Measurements from ENCODE around the gene MYH14. TPM values are rescaled to one million over a fixed set of nuclear protein-coding genes. Genes with fewer than 3 reads are reported as not detected.
"Not testable (repeated sequence)": the region's sequence is repeated elsewhere in the genome, so short reads cannot be mapped to it uniquely, and the experiment has no call there.

Gene MYH14
- total RNA-seq, 1 donor from 2014 or later, result not detected

DNA sequence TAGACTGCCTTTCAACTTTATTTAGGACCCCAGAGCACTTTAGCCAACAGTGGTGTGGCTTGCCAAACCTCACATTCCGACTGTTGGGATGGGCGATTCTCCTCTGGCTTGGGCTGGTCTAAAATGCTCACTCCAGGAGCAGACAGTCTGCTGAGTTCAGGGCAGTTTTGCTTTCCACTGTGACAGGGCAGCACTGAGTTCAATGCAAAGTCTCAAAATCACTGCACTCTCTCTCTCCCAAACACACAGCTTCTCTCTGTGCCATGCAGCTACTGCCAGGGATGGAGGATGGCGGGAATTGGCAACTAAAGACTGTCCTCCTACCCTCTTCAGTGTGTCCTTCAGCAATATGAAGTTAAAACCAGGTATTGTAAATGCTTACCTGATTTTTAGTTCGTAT lies 148.8 kb downstream of the MYH14 start:
- H3K36me3 Mint-ChIP-seq (ENCODE audit: low read depth, unreplicated experiment), result peaks cover 2% of the 10 kb centered on the region
- no peaks in the 10 kb centered on the region for H3K4me1 Mint-ChIP-seq (ENCODE audit: unreplicated experiment)
- TF ChIP-seq, protein P1, sequence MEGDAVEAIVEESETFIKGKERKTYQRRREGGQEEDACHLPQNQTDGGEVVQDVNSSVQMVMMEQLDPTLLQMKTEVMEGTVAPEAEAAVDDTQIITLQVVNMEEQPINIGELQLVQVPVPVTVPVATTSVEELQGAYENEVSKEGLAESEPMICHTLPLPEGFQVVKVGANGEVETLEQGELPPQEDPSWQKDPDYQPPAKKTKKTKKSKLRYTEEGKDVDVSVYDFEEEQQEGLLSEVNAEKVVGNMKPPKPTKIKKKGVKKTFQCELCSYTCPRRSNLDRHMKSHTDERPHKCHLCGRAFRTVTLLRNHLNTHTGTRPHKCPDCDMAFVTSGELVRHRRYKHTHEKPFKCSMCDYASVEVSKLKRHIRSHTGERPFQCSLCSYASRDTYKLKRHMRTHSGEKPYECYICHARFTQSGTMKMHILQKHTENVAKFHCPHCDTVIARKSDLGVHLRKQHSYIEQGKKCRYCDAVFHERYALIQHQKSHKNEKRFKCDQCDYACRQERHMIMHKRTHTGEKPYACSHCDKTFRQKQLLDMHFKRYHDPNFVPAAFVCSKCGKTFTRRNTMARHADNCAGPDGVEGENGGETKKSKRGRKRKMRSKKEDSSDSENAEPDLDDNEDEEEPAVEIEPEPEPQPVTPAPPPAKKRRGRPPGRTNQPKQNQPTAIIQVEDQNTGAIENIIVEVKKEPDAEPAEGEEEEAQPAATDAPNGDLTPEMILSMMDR (IDR thresholded peaks at IDR 0.05; ENCODE audit: unreplicated experiment), result no peak
- H3K9me3 Mint-ChIP-seq (ENCODE audit: unreplicated experiment), result peaks cover 19% of the 10 kb centered on the region
- no peak overlapping the region for H3K27ac Mint-ChIP-seq (ENCODE audit: unreplicated experiment)
- H3K4me3 Mint-ChIP-seq (ENCODE audit: unreplicated experiment), result no peak overlapping the region
- DNase-seq (ENCODE audit: low spot score), result no peak
- H3K27me3 Mint-ChIP-seq (ENCODE audit: unreplicated experiment), result peaks cover 7% of the 10 kb centered on the region

GRCh38 chr19:50353487-50353880 lies 150.1 kb downstream of the MYH14 start:
- not testable (repeated sequence) for DNase-seq (ENCODE audit: low spot score); H3K4me1 Mint-ChIP-seq (ENCODE audit: unreplicated experiment); H3K4me3 Mint-ChIP-seq (ENCODE audit: unreplicated experiment); H3K27ac Mint-ChIP-seq (ENCODE audit: unreplicated experiment); H3K36me3 Mint-ChIP-seq (ENCODE audit: low read depth, unreplicated experiment); H3K27me3 Mint-ChIP-seq (ENCODE audit: unreplicated experiment)
- peaks cover 13% of the 10 kb centered on the region for H3K9me3 Mint-ChIP-seq (ENCODE audit: unreplicated experiment)

DNA sequence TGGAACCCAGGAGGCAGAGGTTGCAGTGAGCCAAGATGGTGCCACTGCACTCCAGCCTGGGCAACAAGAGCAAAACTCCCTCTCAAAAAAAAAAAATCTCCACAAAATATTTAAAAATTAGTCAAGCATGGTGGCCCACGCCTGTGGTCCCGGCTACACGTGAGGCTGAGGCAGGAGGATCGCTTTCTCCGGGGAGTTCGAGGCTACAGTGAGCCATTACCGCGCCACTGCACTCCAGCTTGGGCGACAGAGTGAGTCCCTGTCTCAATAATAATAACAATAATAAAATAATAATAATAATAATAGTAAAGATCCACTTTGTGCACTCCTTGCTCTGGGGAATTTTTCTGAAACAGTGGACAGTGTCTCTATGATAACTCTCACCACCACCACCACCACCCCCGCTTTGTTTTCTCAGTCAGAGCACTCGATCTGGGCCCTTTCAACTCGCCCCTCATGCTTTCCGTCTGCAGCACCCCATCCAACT lies 153.3 kb downstream of the MYH14 start:
- H3K9me3 Mint-ChIP-seq (ENCODE audit: unreplicated experiment), result peaks cover 27% of the 10 kb centered on the region
- H3K4me1 Mint-ChIP-seq (ENCODE audit: unreplicated experiment), result no peaks in the 10 kb centered on the region

DNA sequence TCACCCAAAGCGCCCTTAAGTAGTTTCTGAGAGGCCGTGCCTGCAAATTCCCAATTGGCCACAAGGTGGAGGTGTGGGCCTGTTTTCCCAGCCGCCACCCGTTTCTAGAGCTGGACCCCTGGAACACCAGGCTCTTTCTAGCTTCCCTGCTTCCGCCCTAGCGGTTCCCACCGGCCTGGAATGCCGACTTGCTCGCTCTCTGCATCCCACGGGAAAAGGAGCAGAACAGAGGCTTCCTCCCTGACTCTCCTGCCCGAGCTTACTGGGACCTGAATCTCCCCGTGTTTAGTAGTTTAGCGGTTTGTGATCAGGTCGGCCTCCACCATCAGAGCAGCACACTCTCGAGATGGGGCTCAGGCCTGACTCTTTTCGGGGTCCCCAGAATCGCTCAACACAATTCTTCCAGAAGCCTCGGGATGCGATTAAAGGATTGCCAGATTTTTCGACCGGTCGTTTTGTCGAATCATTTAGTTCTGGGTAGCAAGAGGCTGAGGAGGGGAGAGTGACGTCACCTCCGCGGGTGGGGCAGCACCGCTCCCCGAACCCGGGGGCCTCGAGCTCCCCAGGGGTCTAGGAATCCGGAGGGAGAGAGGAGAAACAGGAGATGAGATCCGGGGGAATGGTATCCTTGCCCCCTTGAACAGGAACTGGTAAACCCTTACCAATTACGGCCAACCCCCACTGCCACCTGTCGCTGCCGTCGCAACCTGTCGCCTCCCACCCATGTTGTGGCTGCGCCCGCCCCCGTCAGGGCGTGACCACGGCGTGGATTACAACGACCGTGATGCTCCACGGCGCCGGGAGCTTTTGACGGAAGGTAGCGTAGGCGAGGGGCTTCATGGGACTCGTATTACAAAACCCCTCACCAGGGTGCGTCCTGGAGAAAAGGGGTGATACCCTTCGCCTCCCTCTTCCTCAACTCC lies 154.0 kb downstream of the MYH14 start:
- peaks cover 20% of the 10 kb centered on the region for H3K9me3 Mint-ChIP-seq (ENCODE audit: unreplicated experiment)
- TF ChIP-seq, protein P1 (IDR thresholded peaks at IDR 0.05; ENCODE audit: unreplicated experiment), result peak; percentile 76
- H3K36me3 Mint-ChIP-seq (ENCODE audit: low read depth, unreplicated experiment), result peaks cover 11% of the 10 kb centered on the region
- peak; percentile 46 for DNase-seq (ENCODE audit: low spot score)
- H3K4me1 Mint-ChIP-seq (ENCODE audit: unreplicated experiment), result no peaks in the 10 kb centered on the region
- H3K27ac Mint-ChIP-seq (ENCODE audit: unreplicated experiment), result no peak overlapping the region
- peaks cover 13% of the 10 kb centered on the region for H3K27me3 Mint-ChIP-seq (ENCODE audit: unreplicated experiment)
- no peak overlapping the region for H3K4me3 Mint-ChIP-seq (ENCODE audit: unreplicated experiment)

More for the DNA sequence above, 153.3 kb downstream of the MYH14 start:
- peaks cover 11% of the 10 kb centered on the region for H3K36me3 Mint-ChIP-seq (ENCODE audit: low read depth, unreplicated experiment)
- H3K27me3 Mint-ChIP-seq (ENCODE audit: unreplicated experiment), result peaks cover 13% of the 10 kb centered on the region
- DNase-seq (ENCODE audit: low spot score), result no peak
- TF ChIP-seq, protein P1 (IDR thresholded peaks at IDR 0.05; ENCODE audit: unreplicated experiment), result no peak
- H3K4me3 Mint-ChIP-seq (ENCODE audit: unreplicated experiment), result no peak overlapping the region
- no peak overlapping the region for H3K27ac Mint-ChIP-seq (ENCODE audit: unreplicated experiment)

GRCh38 chr19:50358483-50359327 lies 155.3 kb downstream of the MYH14 start:
- H3K27ac Mint-ChIP-seq (ENCODE audit: unreplicated experiment), result no peak overlapping the region
- H3K36me3 Mint-ChIP-seq (ENCODE audit: low read depth, unreplicated experiment), result peaks cover 11% of the 10 kb centered on the region
- no peak overlapping the region for H3K4me3 Mint-ChIP-seq (ENCODE audit: unreplicated experiment)
- peaks cover 18% of the 10 kb centered on the region for H3K9me3 Mint-ChIP-seq (ENCODE audit: unreplicated experiment)
- no peaks in the 10 kb centered on the region for H3K4me1 Mint-ChIP-seq (ENCODE audit: unreplicated experiment)
- no peak for DNase-seq (ENCODE audit: low spot score)
- TF ChIP-seq, protein P1 (IDR thresholded peaks at IDR 0.05; ENCODE audit: unreplicated experiment), result no peak
- peaks cover 13% of the 10 kb centered on the region for H3K27me3 Mint-ChIP-seq (ENCODE audit: unreplicated experiment)

All from endothelial cell (in vitro differentiated cells).